K562 (cell line): ENCODE results near the gene SPAG9. TPM values are rescaled to one million over a fixed set of nuclear protein-coding genes. Genes with fewer than 3 reads are reported as not detected.

Experiments
- ATAC-seq: fragments of 200-7000 bp; cut with Tn5 transposase; 3 replicates; pipeline ENCODE4 v1.9.1; 2020; ENCODE audit warnings: moderate library complexity
- BruUV-seq: library from RNA; stranded (reverse); fragments of 400-500 nt; replicated peaks from 2 replicates; lab custom pipeline; 2021; lab: Mats Ljungman, UMichigan
- CTCF ChIA-PET: fragments of 300-600 bp; formaldehyde crosslinking; extraction: SDS; loops from one replicate; lab custom pipeline; 2021; ENCODE audit warnings: low intra/inter-chr PET ratio; lab: Yijun Ruan, JAX
- POLR2A ChIA-PET: fragments of 300-600, 350-650 bp; sonication (Branson Sonifier 250); formaldehyde crosslinking; extraction: SDS; loops from one replicate; lab custom pipeline; 2021; ENCODE audit warnings: antibody characterized with exemption, inconsistent platforms; lab: Yijun Ruan, JAX
- DNase-seq, 4 experiments: peaks; one replicate each; pipeline versions ENCODE4 v3.0.0 to v3.0.0-alpha.2; 2011 to 2018; ENCODE audit warnings: low spot score in 3 of 4, mixed read lengths in 3 of 4; ENCODE audit errors: extremely low read depth in 1 of 4
- FAIRE-seq: peaks from 2 replicates; lab custom pipeline; 2011; peaks lifted over from hg19 to GRCh38; lab: Jason Lieb, UNC
- H2AFZ ChIP-seq: 2 replicates; pipeline ENCODE4 v1.6.0; 2011; ENCODE audit warnings: low read depth, low read length, control low read depth, inconsistent platforms
- H3K27ac ChIP-seq: fragments of 200-600 bp; 3 replicates; pipeline ENCODE4 v1.8.0; 2011; ENCODE audit warnings: low read depth, mild to moderate bottlenecking, control low read depth, inconsistent platforms, low read length, moderate library complexity, mixed read lengths; ENCODE audit errors: extremely low read depth
- H3K27me3 ChIP-seq, 2 experiments: fragments of 300-600 bp in 1 of 2; 2 replicates in 1 of 2; 3 replicates in 1 of 2; pipeline versions ENCODE4 v1.6.0 to v1.8.0; 2011; ENCODE audit warnings: inconsistent platforms in 2 of 2, low read length in 2 of 2, mild to moderate bottlenecking in 1 of 2, mixed read lengths in 1 of 2, moderate library complexity in 1 of 2; ENCODE audit not compliant: control insufficient read depth in 2 of 2, insufficient read depth in 2 of 2
- H3K36me3 ChIP-seq: fragments of 300-600 bp; 3 replicates; pipeline ENCODE4 v1.8.0; 2011; ENCODE audit warnings: mild to moderate bottlenecking, low read length, inconsistent platforms; ENCODE audit not compliant: control insufficient read depth, insufficient read depth
- H3K4me1 ChIP-seq, 2 experiments: fragments of 200-600 bp in 1 of 2; replicated peaks in 1 of 2; 2 replicates in 1 of 2; 3 replicates in 1 of 2; pipeline versions ENCODE4 v1.5.1 to v1.8.0; 2011; ENCODE audit warnings: inconsistent platforms in 2 of 2, low read length in 2 of 2, mild to moderate bottlenecking in 1 of 2, mixed read lengths in 1 of 2, moderate library complexity in 1 of 2; ENCODE audit not compliant: control insufficient read depth in 2 of 2, insufficient read depth in 2 of 2
- H3K4me2 ChIP-seq: 2 replicates; pipeline ENCODE4 v1.6.1; 2011; ENCODE audit warnings: low read length, control low read depth, inconsistent platforms, mixed read lengths; ENCODE audit not compliant: insufficient read depth
- H3K4me3 ChIP-seq: fragments of 200-600 bp; sonication (generic), shearing (Covaris generic); 2 replicates; pipeline ENCODE4 v1.5.1; 2016; ENCODE audit warnings: control low read depth, inconsistent platforms
- H3K79me2 ChIP-seq: fragments of 200-600 bp; 3 replicates; pipeline ENCODE4 v1.8.0; 2011; ENCODE audit warnings: low read length, inconsistent platforms; ENCODE audit not compliant: control insufficient read depth, insufficient read depth
- H3K9ac ChIP-seq, 2 experiments: 2 replicates each; pipeline versions ENCODE4 v1.6.0 to v1.6.1; 2011; ENCODE audit warnings: low read depth in 2 of 2, low read length in 2 of 2, control low read depth in 1 of 2, inconsistent platforms in 1 of 2, mild to moderate bottlenecking in 1 of 2, mixed read lengths in 1 of 2; ENCODE audit not compliant: insufficient read depth in 1 of 2
- H3K9me1 ChIP-seq: one replicate; pipeline ENCODE4 v1.6.0; 2011; ENCODE audit warnings: inconsistent platforms, mild to moderate bottlenecking, low read length, moderate library complexity; ENCODE audit not compliant: control insufficient read depth, insufficient read depth
- H3K9me3 ChIP-seq: replicated peaks from 2 replicates; pipeline ENCODE4 v1.5.1; 2011; ENCODE audit warnings: low read depth, low read length, inconsistent platforms; ENCODE audit not compliant: control insufficient read depth, insufficient read depth
- H4K20me1 ChIP-seq: replicated peaks from 2 replicates; pipeline ENCODE4 v1.6.1; 2011; ENCODE audit warnings: low read length, inconsistent platforms, mixed read lengths; ENCODE audit not compliant: control insufficient read depth, insufficient read depth
- CBX3 ChIP-seq, 2 experiments: IDR thresholded peaks; 1 replicate in 1 of 2; 2 replicates in 1 of 2; pipeline ENCODE4 v1.6.1; 2012; ENCODE audit warnings: inconsistent platforms in 2 of 2, low read length in 2 of 2, borderline replicate concordance in 1 of 2, control low read depth in 1 of 2
- EGR1 ChIP-seq: fragments of 450-650 bp; conservative IDR thresholded peaks from 2 replicates; pipeline ENCODE4 v1.6.1; 2017; ENCODE audit warnings: mild to moderate bottlenecking
- GATA2 ChIP-seq: sonication (generic); formaldehyde crosslinking; IDR thresholded peaks from 2 replicates; pipeline ENCODE4 v1.4.0; 2020; ENCODE audit warnings: mild to moderate bottlenecking, missing genetic modification reagents
- MNT ChIP-seq, 2 experiments: fragments of 450-650 bp; conservative IDR thresholded peaks; 2 replicates each; pipeline ENCODE4 v1.6.1; 2017; ENCODE audit warnings: mild to moderate bottlenecking in 2 of 2, moderate library complexity in 2 of 2
- SIN3B ChIP-seq: fragments of 450-650 bp; IDR thresholded peaks from 2 replicates; pipeline ENCODE4 v1.6.1; 2017; ENCODE audit warnings: low read depth, mild to moderate bottlenecking, moderate library complexity
- SNRNP70 ChIP-seq: fragments of 200-400 bp; formaldehyde crosslinking; optimal IDR thresholded peaks from 2 replicates; pipeline ENCODE3; 2017; ENCODE audit warnings: low read depth, low read length
- ZNF449 ChIP-seq: fragments of 250-450 bp; sonication (Bioruptor Pico); IDR thresholded peaks from 2 replicates; pipeline ENCODE4 v1.8.0; 2022; ENCODE audit warnings: moderate library complexity, mild to moderate bottlenecking, inconsistent platforms
- WGBS: fragments of 100-300 bp; shearing (Covaris generic); methylation state at CpG from one replicate; pipeline ENCODE4 v1.1.6; 2016; ENCODE audit warnings: low coverage, mixed read lengths; ENCODE audit not compliant: insufficient coverage; ENCODE audit errors: missing lambda C conversion rate; 5-methylcytosine and 5-hydroxymethylcytosine counted together
- in situ Hi-C: fragments of 300-500 bp; cut with MboI; formaldehyde crosslinking; loops from 4 replicates; pipeline ENCODE4 v1.15.0; 2018; ENCODE audit warnings: inconsistent platforms, mixed read lengths
- intact Hi-C: fragments of 100-400 bp; cut with micrococcal nuclease; formaldehyde crosslinking; loops from 2 replicates; pipeline ENCODE4 v1.14.2; 2022
- polyA plus RNA-seq, 8 experiments: library from polyadenylated mRNA; depleted of rRNA in 4 of 8; stranded (reverse) in 5 of 8; unstranded in 3 of 8; fragments of >200 nt; fragmentation: Nextera tagmentation in 2 of 8; fragmentation: Illumina TruSeq in 1 of 8; extraction: Ambion mirVana in 2 of 8; extraction: Trizol in 1 of 8; gene quantifications; 2 replicates each; pipeline versions ENCODE4 v1.2.1 to v1.2.3, GENCODE V29; 2011 to 2014; ENCODE audit warnings: inconsistent platforms in 1 of 8, missing spikeins in 1 of 8
- total RNA-seq, 7 experiments: library from RNA; depleted of rRNA in 6 of 7; stranded (reverse); fragments of >200 nt in 6 of 7; fragmentation: Illumina TruSeq in 2 of 7; extraction: Trizol in 2 of 7; gene quantifications; 2 replicates each; pipeline versions ENCODE4 v1.2.1 to v1.2.3, GENCODE V29; 2011 to 2021; ENCODE audit warnings: low replicate concordance in 1 of 7

Gene SPAG9
- total and polyA plus RNA-seq, 9 of the 15 experiments (the other 6 are each of a cell fraction or from before 2014, with no cell fraction given): 12.2 to 99.2 (median 58.2) TPM

- no TSS peak for BruUV-seq
- Histone ChIP-seq H4K20me1 (no peaks in the 10 kb centered on the region), H3K4me3 (no peak overlapping the region), H3K4me1 (peaks cover 6 to 33% of the 10 kb centered on the region in 2 experiments; a peak in 4 of 5 replicates), H3K9me1 (no peaks in the 10 kb centered on the region), H3K36me3 (peaks cover 67% of the 10 kb centered on the region), H3K9ac (no peak overlapping the region), H3K9me3 (no peaks in the 10 kb centered on the region), H3K27me3 (no peaks in the 10 kb centered on the region), H3K79me2 (peaks cover 39% of the 10 kb centered on the region), H3K4me2 (no peak overlapping the region), H3K27ac (no peak overlapping the region), H2AFZ (no peak overlapping the region)
- FAIRE-seq (no peak), ATAC-seq (no peak), DNase-seq (no peak)
- CTCF ChIA-PET: interaction anchor here (0.7 kb wide), 1 partner anchor 969 kb away, joined by 3 read pairs; no protein-coding TSS in a partner anchor
- TF ChIP-seq GATA2 (CRISPR knock-in tag) (no peak), SNRNP70 (no peak), EGR1 (no peak), CBX3 (IDR thresholded peaks at IDR 0.05; ENCODE audit: borderline replicate concordance in 1 of 2, low read length in 2 of 2) (no peak), MNT (conservative IDR thresholded peaks at IDR 0.05) (no peak), ZNF449 (CRISPR knock-in tag) (no peak), SIN3B (no peak)
- in situ Hi-C loops: no loop called here
- WGBS: no CpG with 5 or more reads among the region's 1 CpG
- intact Hi-C loops: loop anchor here (5.0 kb wide), 2 partner anchors 93 to 302 kb away; partner anchors contain the start of genes MBTD1, TOB1 and UTP18
- POLR2A ChIA-PET: no interaction called here
These were observed 48.7 kb upstream of the SPAG9 start for GRCh38 chr17:51169340-51169739.
